ENCODE measurements around the gene KRT83. TPM values are rescaled to one million over a fixed set of nuclear protein-coding genes. Genes with fewer than 3 reads are reported as not detected.

Gene KRT83
- not detected for total RNA-seq

GRCh38 chr12:52320784-52321400 lies at the start of gene KRT83:
TSS of gene KRT83 (minus strand) at chr12:52321398. CDS start at chr12:52321335, 63 bp downstream.

GRCh38 chr12:52366738-52367485 lies 45.7 kb upstream of the KRT83 start, which contains the start of gene KRT85:
TSS of gene KRT85 (minus strand) at chr12:52367481. CDS start at chr12:52367405, 76 bp downstream.

DNA sequence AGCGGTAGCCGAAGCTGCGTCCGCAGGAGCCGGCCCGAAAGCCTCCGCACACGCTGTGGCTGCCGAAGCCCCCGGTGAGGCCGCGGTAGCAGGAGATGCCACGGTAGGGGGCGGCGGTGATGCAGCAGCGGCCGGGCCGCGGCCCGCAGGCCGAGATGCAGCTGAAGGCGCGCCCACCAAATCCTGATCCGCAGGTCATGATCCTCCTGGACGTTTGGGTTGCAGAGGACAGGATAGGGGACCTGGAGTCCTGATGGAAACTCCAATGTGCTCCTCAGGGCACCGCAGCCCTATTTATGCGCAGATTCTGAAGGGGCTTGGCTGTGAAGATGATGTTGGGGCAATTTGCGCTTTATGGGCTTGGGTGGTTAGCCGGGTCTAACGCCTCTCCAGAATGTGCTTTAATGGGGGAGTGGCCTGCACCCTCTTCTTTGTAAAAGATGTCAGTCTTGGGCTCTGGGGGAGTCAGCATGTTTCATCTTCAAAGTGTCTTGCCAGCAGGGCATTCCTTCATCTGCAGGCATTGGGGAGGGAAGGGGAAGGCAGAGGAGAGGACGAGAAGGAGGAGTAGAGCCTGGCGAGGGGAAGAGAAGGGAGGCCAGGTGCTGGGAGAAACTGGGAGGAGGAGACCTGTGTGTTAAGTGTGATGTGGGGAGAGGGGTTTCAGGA lies 29.8 kb downstream of the KRT83 start, which contains the start of gene KRT81:
TSS of gene KRT81 (minus strand) at position 268 of the 669 bp plus-strand sequence. CDS start at position 199, 69 bp downstream.

GRCh38 chr12:52274521-52275120 lies 46.6 kb downstream of the KRT83 start, which contains the start of gene KRT86:
TSS of gene KRT86 (plus strand) at chr12:52274645. CDS start at chr12:52301917, 27,272 bp downstream.

Other genes with a start within 250 kb of the KRT83 start
- 0.35 TPM for gene SMIM41, start 241.7 kb downstream of the KRT83 start, total RNA-seq
- 0.70 TPM for gene KRT80, start 129.4 kb downstream of the KRT83 start, total RNA-seq
- gene KRT7, start 88.2 kb downstream of the KRT83 start, total RNA-seq = 43.1 TPM
- gene KRT86, start 46.8 kb downstream of the KRT83 start, total RNA-seq = not detected
- not detected for gene KRT81, start 29.9 kb downstream of the KRT83 start, total RNA-seq
- gene KRT85, start 46.1 kb upstream of the KRT83 start, total RNA-seq = not detected
- not detected for gene KRT84, start 64.3 kb upstream of the KRT83 start, total RNA-seq
- gene KRT82, start 84.9 kb upstream of the KRT83 start, total RNA-seq = not detected
- gene KRT75, start 113.0 kb upstream of the KRT83 start, total RNA-seq = not detected
- gene KRT6B, start 130.7 kb upstream of the KRT83 start, total RNA-seq = not detected
- not detected for gene KRT6C, start 152.4 kb upstream of the KRT83 start, total RNA-seq
- gene KRT6A, start 171.9 kb upstream of the KRT83 start, total RNA-seq = not detected
- 2.6 TPM for gene KRT5, start 199.0 kb upstream of the KRT83 start, total RNA-seq
- gene KRT71, start 231.7 kb upstream of the KRT83 start, total RNA-seq = 0.29 TPM

Measured in metanephros (tissue), 1 donor.